Measurements from ENCODE around the gene UBXN1.
"Not testable (repeated sequence)": the region's sequence is repeated elsewhere in the genome, so short reads cannot be mapped to it uniquely, and the experiment has no call there.

Gene UBXN1

DNA sequence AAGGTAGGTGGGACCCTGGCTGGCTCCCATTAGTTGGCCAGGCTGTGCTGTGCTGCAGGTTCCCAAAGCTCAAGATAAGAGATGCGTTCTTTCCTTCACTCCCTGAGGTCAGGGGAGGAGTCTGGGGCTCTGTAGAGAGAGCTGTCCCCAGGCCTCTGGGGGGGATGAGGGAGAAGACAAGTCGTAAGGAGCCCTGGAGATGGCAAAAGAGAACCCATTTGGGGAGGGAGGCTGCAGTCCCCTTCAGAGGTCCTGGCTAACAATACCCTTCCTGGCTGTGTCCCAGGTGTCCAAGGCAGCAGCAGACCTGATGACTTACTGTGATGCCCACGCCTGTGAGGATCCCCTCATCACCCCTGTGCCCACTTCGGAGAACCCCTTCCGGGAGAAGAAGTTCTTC is 29.5 kb upstream of the UBXN1 start:
- no peak for DNase-seq (ENCODE audit: low spot score)

DNA sequence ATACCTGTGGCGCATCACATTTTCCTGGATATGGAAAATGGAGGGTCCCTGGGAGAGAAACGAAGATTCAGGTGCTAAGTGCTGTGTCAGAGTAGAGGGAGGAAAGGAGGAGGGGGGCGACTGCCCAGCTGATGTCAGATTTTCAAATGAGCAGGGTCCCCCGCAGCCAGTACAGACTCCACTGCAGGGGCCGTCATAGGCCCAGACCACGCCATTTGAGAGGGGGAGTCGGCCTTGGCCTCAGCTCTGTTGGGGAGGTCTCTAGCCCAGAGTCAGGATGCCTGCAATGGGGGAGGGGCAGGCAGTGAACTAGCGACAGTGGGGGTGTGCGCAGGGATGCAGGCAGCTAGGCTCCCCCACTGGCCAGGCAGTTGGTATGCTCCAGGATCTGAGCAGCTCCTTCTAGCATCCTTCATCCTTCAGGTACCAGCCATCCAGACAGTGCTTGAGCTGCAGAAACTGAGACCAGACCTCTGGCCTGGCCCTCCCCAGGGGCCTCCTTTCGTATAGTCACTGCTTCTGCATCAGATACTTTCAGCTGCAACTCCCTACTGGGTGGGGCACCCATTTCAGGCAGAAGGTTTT is 28.5 kb upstream of the UBXN1 start, which contains the start of the genes BSCL2 and GNG3:
Gene BSCL2, minus strand, starts transcription at position 148 of the 585 bp plus-strand sequence. CDS start 229 bp downstream, outside the sequence.
Gene GNG3, plus strand, starts transcription at position 400 of the 585 bp plus-strand sequence. CDS start 620 bp downstream, outside the sequence.
- no peak for DNase-seq (ENCODE audit: low spot score)

DNA sequence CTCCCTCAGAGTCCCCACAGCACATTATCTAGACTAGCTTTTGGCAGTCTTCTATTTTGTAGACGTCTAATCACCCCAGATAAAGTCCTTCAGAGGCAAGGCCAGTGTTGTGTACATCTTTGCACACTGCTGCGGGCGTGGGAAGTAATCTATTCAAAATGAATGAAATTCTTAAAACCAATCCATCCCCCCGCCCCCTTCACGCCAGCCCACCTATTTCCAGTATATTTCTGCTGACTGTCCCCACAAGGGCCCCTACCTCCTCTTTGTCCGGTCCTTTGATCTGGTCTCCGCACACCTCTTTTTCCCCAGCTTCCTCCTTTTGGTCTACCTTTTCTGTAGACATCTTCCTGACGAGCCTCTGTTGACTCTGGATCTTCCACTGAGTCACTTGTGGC is 28.0 kb upstream of the UBXN1 start:
- no peak for DNase-seq (ENCODE audit: low spot score)

DNA sequence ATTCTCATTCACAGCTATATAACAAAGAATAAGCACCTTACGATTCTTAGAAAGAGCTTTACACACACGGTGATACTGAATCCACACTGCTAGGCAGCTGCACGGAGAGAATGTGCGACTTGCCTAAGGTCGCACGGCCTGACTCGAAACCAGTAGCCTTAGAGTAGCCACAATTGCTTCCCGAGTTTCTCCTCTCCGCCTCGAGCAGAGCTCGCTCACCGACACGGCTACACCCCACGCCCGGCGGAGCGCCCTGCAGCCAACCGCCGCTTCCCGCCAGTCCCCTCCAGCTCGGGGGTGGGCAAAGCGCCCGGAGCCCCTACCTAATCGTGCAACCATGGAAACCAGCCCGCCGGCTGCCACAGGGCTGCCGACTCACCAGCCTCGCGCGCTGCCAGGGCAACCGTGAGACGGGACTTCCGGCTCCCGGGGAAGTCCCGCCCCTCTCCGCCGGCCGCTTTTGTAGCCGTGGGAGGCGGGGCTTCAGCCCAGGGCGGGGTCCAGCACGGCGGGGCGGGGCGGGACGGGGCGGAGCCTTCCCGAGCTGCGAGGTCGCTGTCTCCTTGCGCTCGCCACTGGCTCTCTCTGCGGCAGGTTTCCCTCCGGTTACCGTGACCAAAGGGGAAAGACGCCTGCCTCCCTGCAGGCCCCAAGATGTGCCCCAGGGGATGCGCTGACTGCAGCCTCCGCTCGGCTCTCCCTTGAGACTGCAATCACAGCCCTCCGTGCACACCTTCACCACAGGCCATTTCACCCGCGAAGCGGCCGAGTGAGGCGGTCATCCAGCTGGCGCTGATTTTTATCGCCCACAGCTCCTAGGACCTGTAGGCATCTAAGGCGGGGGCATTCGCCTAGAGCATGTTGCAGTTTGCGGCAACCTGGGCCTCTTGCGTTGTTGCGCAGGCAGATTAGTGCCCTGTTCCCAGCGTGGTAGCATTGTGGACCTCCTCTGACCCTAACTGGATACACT is 27.3 kb upstream of the UBXN1 start:
- peak; percentile 95 for DNase-seq (ENCODE audit: low spot score)

DNA sequence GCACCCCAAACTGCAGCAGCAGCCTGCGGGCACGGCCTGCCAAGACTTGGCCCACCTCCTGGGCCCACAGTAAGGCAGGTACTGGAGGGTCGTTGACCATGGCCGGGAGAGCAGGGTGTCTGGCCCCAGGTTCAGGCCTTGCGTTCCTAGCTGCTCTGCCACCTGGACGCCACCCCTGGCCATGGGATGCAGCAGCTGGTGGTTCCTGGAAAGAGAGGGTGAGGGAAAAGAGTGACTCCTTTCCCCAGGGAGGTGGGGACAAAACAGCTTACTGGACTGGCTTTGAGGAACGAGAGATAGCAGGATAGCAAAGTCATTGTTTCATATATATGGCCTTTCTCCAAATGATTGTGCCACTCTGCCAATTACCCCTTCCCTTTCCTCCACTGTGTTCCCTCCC is 26.5 kb upstream of the UBXN1 start:
- DNase-seq (ENCODE audit: low spot score): no peak

DNA sequence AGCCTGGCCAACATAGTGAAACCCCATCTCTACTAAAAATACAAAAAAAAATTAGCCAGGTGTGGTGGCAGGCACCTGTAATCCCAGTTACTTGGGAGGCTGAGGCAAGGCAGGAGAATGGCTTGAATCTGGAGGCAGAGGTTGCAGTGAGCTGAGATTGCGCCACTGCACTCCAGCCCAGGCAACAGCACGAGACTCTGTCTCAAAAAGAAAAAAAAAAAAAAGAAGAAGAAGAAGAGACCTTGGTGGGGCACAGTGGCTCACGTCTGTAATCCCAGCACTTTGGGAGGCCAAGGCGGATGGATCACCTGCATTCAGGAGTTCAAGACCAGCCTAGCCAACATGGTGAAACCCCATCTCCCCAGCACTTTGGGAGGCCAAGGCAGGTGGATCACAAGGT is 25.0 kb upstream of the UBXN1 start:
- not testable (repeated sequence) for DNase-seq (ENCODE audit: low spot score)

DNA sequence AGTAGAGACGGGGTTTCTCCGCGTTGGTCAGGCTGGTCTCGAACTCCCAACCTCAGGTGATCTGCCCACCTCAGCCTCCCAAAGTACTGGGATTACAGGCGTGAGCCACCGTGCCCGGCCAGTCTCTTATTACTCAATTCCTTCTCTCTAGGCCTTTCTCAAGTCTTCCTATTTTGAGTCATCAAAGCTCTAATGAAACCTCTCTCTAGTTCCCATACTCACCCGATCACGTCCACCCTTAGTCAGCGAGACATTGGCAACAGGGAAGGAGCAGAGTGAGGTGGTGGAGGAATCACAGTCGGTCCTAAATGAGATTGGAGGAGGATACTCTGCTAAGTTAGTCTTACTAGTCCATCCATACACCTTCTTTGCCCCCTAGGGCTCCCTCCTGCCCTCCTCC is 23.4 kb upstream of the UBXN1 start:
- no peak for DNase-seq (ENCODE audit: low spot score)

DNA sequence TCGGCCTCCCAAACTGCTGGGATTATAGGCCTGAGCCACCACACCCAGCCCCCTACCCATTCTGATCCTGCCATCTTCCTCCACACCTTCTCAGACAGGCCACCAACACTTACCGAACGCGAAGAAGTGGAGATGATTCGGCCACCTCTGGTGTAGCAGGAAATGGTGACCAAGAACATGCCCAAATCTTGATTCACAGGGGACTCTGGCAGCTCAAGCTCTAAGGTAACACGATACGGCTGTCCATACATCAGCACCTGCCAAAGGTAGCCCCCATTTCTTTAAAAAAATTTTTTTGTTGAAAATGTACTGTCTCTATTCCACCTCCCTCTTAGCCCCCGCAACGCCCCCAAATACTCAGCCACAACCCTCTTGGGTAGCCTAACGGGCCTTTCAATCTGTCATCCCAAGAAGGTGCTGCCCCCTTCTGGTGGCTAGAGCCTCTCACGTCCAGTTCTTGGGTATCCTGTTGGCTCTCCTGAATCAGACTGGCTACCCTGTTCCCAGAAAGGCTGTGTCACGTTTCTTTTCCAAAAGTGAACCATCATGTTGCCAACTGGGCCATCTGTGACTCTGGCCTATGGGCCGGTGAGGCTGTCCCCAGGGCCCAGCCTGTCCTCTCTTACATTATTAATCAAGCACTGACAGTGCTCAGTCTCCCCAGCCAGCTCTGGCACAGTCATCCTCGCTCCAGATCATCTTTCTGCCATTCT is 15.7 kb upstream of the UBXN1 start:
- DNase-seq (ENCODE audit: low spot score): peak; percentile 73

DNA sequence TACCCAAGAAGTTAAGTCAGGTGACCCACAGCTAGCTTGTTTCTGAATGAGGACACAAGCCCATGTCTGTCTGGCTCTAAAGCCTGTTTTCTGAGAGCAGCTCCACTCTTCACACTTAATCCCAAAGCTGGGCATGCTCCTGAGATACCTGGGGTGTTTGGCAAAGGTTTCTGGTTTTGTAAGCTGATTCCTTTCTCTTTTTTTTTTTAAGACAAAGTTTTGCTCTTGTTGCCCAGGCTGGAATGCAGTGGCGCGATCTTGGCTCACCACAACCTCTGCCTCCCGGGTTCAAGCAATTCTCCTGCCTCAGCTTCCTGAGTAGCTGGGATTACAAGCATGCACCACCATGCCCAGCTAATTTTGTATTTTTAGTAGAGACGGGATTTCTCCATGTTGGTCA is 14.8 kb upstream of the UBXN1 start:
- DNase-seq (ENCODE audit: low spot score): not testable (repeated sequence)

DNA sequence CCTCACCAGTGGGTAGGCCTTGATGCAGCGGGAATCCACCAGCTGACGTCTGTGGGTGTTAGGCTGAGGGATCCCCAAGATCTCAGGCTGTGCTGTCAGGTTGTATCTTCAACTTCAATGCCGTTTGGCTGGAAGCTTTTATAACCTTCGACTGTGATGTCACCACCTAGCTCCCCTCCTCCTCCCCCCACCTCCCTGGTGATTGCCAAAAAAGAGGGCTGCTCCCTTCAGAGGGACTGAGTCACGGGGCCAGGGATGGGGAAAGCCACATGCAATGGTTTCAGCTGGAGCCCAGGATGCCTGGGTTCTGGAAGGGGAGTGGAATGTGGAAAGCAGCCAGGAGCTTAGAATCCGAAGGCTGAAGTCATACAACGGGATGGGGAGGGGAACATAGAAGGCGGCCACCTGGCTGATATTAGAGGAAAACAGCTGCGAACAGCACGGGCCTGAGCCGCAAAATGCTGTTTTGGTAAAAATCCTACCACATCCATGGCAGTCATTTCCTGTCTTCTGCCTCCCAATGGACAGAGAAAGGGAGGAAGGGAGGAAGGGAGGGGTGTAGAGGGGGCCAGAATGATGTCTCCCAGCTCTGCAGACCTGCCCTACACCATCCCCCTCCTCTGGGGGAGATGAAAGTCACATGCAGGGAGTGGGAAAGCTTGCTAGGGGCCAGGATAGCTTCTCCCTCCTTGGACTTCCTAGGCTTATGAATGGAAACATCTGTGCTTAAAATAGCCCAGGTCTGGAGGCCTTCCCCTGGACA is 10.7 kb upstream of the UBXN1 start, which contains the start of gene LRRN4CL:
Gene LRRN4CL, minus strand, starts transcription at position 110 of the 763 bp plus-strand sequence. CDS start 1,022 bp downstream, outside the sequence.
- no peak for DNase-seq (ENCODE audit: low spot score)

DNA sequence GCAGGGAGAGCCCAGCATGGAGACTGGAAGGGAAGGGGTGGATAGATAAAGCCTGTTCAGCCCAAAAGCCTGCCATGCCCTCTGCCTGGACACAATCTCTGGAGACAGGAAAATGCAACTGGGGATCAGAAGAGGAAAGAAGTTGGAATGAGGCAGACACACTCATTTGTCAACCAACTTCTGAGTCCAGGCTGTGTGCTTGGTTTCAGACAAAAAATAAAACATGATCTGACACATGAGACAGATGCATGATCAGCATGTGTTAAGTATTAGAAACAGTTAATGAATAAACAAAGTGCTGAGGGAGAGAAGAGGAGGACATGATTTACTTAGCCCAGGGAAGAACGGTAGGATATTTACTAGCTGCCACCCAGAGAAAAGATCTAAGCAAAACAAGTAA is 9.6 kb upstream of the UBXN1 start:
- DNase-seq (ENCODE audit: low spot score): no peak

DNA sequence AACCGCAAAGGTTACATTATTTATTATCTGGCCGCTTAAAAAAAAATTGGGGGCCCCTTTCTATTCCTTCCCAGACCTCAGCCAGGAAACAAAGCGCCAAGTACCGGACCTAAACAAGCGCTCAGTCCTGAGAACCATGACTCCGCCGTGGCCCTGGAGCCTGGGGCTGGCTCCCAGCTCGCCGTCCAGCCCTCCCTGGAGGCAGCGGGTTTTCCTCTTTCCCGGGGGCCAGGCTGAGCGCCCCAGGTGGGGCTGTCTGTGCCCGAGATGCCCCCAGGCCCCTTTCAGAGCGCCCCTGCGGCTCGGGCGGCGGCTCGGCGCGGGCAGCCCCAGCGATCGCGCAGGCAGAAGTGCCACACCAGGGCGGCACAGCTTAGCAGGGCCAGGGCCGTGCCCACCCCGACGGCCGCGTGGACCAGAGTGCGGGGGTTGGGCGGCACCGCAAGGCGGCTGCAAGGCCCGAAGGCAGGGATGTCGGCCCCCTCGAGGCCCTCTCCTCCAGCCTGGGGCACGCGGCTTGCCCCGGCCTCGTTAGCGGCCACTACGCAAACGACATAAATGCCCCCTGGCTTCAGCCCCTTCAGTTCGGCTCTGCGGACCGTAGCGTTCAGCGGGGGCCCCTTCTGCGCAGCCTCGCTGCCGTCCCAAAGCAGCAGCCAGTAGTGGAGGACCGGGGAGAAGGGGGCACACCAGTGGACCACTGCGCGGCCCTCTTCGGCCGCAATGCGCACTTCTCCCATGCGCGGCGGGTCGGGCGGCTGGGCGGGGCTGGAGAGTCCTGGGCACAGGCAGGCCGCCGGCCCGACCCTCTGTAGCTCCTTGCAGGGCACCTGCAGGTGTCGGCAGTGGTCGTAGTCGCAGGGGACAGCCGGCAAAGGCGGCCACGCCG is 8.9 kb upstream of the UBXN1 start:
- no peak for DNase-seq (ENCODE audit: low spot score)

DNA sequence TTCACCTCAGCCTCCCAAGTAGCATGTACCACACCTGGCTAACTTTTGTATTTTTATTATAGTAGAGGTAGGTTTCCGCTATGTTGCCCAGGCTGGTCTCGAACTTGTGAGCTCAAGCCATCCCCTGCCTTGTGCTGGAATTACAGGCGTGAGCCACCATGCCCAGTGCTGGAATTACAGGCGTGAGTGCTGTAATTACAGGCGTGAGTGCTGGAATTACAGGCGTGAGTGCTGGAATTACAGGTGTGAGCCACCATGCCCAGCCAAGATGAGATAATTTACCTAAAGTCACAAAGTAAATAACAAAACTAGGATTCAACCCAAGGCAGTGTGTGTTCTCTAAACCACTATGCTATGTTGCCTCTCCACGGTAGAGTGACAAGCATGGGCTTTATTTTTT is 3.6 kb upstream of the UBXN1 start:
- no peak for DNase-seq (ENCODE audit: low spot score)

DNA sequence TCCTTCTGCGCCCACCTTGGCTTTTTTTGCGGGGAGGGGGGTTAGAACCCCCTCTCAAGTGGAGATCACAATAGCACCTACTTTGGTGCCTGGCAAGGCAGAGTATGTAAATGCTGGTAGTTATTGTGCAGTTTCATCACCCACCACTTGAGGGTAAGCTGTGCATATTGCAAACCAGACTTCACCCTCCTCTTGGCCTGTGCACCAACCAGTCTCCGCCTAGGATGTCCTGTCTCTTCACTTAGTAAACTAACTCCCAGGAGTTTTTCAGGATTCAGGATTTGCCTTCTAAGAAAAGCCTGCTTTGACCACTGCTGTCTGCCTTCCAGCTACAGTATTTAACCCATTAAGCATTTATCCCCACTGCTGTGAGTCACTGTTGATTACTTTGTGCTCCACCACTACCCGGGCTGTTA is 2.0 kb upstream of the UBXN1 start:
- peak; percentile 69 for DNase-seq (ENCODE audit: low spot score)

DNA sequence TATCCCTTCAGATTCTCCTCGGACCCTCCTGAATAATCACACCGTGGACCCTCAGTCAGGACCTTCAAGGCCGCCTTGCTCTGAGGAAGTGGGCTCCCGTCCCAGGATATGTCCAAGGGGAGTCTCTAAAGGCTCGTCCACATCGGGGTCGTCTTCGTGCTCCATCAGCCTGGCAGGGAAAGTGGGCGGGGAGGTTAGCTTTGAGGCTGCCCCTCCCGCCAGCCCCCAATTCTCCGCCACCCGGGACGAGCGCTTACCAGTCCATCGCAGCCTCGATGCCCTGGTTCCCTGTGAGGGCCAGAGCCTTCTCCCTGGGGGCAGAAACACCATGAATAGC is 472 bp downstream of the UBXN1 start:
- no peak for DNase-seq (ENCODE audit: low spot score)

DNA sequence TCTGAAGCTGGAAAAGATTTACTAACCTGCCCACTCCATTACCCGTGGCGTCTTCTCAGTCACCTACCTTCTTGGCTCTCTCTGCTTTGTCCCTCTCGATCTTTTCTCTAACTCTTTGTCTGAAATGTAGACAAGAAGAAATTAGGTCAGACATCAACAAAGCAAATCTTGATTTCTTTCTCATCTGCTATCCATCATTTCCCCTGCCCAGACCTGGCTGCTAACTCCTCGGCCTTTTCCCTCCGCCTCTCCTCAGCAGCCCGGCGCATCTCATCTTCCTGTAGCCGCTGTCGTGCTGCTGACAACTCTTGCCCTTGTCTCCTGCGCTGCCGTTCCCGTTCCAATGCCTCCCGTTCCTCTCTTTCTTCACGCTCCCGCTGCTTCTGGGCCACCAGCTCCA is 1.2 kb downstream of the UBXN1 start:
- DNase-seq (ENCODE audit: low spot score): no peak

DNA sequence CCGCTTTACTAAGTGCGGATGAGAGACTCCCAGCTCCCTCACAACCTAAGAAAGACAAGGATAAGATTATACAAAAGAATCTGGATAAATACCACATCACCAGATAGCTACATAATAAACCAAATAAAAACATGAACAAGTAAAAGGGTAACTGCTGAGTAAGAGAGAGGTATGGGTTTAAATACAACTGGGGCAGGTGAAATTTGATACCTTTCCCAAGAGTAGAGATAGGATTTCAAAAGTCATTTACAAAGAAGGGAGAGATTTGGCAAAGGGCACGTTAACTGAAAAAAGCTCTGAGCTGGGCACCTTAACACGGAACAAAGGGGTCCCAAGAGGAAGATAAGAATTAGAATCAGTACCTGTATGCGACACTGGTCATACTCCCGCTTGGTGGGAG is 1.7 kb downstream of the UBXN1 start:
- no peak for DNase-seq (ENCODE audit: low spot score)

DNA sequence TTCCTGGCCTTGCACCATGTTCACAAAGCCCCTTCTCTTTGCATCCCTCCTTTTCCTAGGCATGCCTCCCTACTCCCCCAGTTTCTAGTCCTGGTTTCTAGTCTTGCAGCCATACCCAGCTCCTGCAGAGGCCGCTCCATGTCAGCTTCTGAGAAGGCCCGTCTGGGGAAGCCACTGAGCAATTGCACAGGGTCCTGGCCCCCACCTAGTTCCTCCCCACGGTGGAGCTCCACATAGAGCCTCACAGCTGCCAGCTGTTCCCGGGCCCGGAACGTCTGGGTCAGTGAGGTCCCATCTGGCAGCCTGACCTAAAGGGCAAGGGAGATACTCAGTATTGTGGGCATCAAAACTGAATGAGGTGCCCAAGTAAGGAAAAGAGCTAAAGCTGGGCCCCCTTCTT is 2.2 kb downstream of the UBXN1 start:
- no peak for DNase-seq (ENCODE audit: low spot score)

DNA sequence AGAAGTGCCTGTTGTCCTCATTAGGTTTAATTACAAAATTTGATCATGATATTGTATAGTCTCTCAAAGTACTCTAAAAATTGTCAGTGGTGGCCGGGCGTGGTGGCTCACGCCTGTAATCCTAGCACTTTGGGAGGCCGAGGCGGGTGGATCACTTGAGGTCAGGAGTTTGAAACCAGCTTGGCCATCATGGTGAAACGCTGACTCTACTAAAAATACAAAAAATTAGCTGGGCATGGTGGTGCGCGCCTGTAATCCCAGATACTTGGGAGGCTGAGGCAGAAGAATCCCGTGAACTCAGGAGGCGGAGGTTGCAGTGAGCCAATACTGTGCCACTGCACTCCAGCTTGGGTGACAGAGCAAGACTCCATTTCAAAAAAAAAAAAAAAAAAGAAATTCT is 3.5 kb downstream of the UBXN1 start:
- DNase-seq (ENCODE audit: low spot score): not testable (repeated sequence)

DNA sequence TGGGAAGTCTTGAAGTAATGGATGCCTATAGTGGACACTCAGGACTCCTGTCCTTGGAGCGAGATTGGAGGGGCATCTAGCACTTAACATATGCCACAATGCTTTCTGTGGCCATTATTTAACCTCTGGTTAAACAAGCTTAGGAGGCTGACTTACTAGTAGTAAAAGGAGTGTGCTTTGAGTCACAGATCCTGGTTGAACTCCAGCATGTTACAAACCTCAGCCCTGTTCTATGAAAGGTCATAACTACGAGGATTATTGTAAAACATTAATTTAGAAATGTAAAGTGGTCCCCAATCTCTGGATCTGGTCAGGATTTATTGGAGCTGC is 5.7 kb downstream of the UBXN1 start:
- DNase-seq (ENCODE audit: low spot score): no peak
